Hepatocyte (in vitro differentiated cells): ENCODE measurements around the gene NRXN2. TPM values are rescaled to one million over a fixed set of nuclear protein-coding genes. Genes with fewer than 3 reads are reported as not detected.

Experiments
- DNase-seq: peaks from one replicate; pipeline ENCODE4 v3.0.0-alpha.2; 2016; ENCODE audit warnings: low spot score
- H2AFZ ChIP-seq: fragments of 200-600 bp; sonication (generic); 2 replicates; pipeline ENCODE4 v1.6.0; 2016; ENCODE audit warnings: antibody characterized with exemption, mild to moderate bottlenecking
- H3K27ac ChIP-seq: fragments of 200-600 bp; sonication (generic); 2 replicates; pipeline ENCODE4 v1.5.1; 2016; ENCODE audit warnings: mild to moderate bottlenecking
- H3K27me3 ChIP-seq: fragments of 200-600 bp; sonication (generic); 2 replicates; pipeline ENCODE4 v1.6.1; 2016
- H3K36me3 ChIP-seq: fragments of 200-600 bp; sonication (generic); replicated peaks from 2 replicates; pipeline ENCODE4 v1.5.1; 2016; ENCODE audit warnings: low read depth; ENCODE audit not compliant: insufficient read depth
- H3K4me1 ChIP-seq: fragments of 200-600 bp; sonication (generic); 2 replicates; pipeline ENCODE4 v1.5.1; 2016; ENCODE audit warnings: mild to moderate bottlenecking, moderate library complexity; ENCODE audit not compliant: insufficient read depth
- H3K4me2 ChIP-seq: fragments of 200-600 bp; sonication (generic); 2 replicates; pipeline ENCODE4 v1.6.0; 2016
- H3K4me3 ChIP-seq: fragments of 200-600 bp; sonication (generic); 2 replicates; pipeline ENCODE4 v1.5.1; 2016; ENCODE audit warnings: mild to moderate bottlenecking
- H3K79me2 ChIP-seq: fragments of 200-600 bp; sonication (generic); 2 replicates; pipeline ENCODE4 v1.6.0; 2017; ENCODE audit warnings: mild to moderate bottlenecking
- H3K9me2 ChIP-seq: fragments of 200-600 bp; sonication (generic); replicated peaks from 2 replicates; pipeline ENCODE4 v1.6.0; 2017; ENCODE audit warnings: mild to moderate bottlenecking; ENCODE audit not compliant: insufficient read depth
- H3K9me3 ChIP-seq: fragments of 200-600 bp; sonication (generic); 2 replicates; pipeline ENCODE4 v1.5.1; 2016; ENCODE audit warnings: low read depth, mild to moderate bottlenecking
- H4K20me1 ChIP-seq: fragments of 200-600 bp; sonication (generic); 2 replicates; pipeline ENCODE4 v1.6.0; 2016; ENCODE audit warnings: mild to moderate bottlenecking; ENCODE audit not compliant: insufficient read depth, poor library complexity, severe bottlenecking
- CTCF ChIP-seq: fragments of 200-600 bp; sonication (generic); IDR thresholded peaks from 2 replicates; pipeline ENCODE4 v1.5.1; 2016; ENCODE audit warnings: antibody characterized with exemption, mild to moderate bottlenecking; ENCODE audit not compliant: poor library complexity
- EZH2 ChIP-seq: fragments of 200-600 bp; sonication (generic); IDR thresholded peaks from 2 replicates; pipeline ENCODE4 v1.6.1; 2016; ENCODE audit warnings: antibody characterized with exemption, mild to moderate bottlenecking, borderline replicate concordance
- EZH2phosphoT487 ChIP-seq: fragments of 200-600 bp; sonication (generic); IDR thresholded peaks from one replicate; pipeline ENCODE4 v1.6.1; 2018; ENCODE audit warnings: antibody characterized with exemption, mild to moderate bottlenecking, low read depth, moderate library complexity; ENCODE audit not compliant: unreplicated experiment, severe bottlenecking
- WGBS: methylation state at CpG from one replicate; pipeline ENCODE4 v1.1.6; 2016; ENCODE audit warnings: low lambda C conversion rate; ENCODE audit errors: missing lambda C conversion rate; 5-methylcytosine and 5-hydroxymethylcytosine counted together
- polyA plus RNA-seq: library from polyadenylated mRNA; unstranded; fragments of >200 nt; fragmentation: Nextera tagmentation; extraction: Ambion mirVana; gene quantifications from 2 replicates; pipeline ENCODE4 v1.2.1, GENCODE V29; 2016
- total RNA-seq: library from RNA; depleted of rRNA; stranded (reverse); fragments of >200 nt; gene quantifications from 2 replicates; pipeline ENCODE4 v1.2.3, GENCODE V29; 2014

NRXN2 gene
- total and polyA plus RNA-seq, 2 experiments from 2014 or later = 0.83 to 1.7 TPM

- Histone ChIP-seq H3K36me3 (no peaks in the 10 kb centered on the region), H3K9me3 (no peaks in the 10 kb centered on the region), H3K9me2 (no peaks in the 10 kb centered on the region), H3K4me1 (no peaks in the 10 kb centered on the region), H4K20me1 (no peaks in the 10 kb centered on the region), H3K27ac (no peak overlapping the region), H3K4me2 (no peak overlapping the region), H3K79me2 (no peaks in the 10 kb centered on the region), H3K4me3 (no peak overlapping the region), H2AFZ (no peak overlapping the region), H3K27me3 (peaks cover 84% of the 10 kb centered on the region)
- no peak for DNase-seq
- 86% methylated on average over 4 of the region's 4 CpGs for WGBS
- no peak for TF ChIP-seq EZH2
- no peak for TF ChIP-seq CTCF
- no peak for TF ChIP-seq EZH2phosphoT487
These were observed 4.2 kb downstream of the NRXN2 start for GRCh38 chr11:64718780-64719124.

DNA sequence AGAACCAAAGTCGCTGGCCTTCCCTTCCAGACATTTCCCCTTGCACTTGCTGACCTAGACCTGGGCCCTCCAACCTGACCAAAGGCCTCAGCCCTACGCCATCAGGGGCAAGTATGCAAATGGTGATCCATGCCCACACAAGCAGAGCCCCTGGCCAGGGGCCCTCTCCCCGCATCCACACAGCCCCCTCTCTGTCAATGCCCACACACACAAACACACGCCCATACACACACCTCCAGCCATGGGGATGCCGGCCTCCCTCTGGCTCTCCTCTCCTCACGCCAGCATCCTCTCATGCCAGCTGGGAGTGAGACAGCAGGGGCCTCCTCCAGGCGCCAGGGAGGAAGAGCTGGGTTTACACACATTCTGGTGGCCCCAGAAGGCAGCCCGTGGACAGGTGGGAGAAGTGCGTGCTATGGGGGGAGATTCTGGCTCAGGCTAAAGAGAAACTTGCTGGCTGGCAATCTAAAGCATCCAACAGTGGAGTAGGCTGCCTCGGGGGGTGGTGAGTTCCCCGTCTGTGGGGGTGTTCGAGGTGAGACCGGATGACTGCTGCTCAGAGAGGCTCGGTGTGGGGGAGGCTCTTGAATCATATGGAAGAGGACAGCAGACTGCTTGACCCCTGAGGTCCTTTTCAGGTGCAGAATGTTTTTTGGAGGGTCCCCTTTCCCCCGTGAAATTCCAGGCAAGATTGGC, 4.8 kb downstream of the NRXN2 start:
- no peak for DNase-seq
- no peaks in the 10 kb centered on the region for H3K4me1 ChIP-seq
- H3K9me3 ChIP-seq = no peaks in the 10 kb centered on the region
- 84% methylated on average over 15 of the region's 15 CpGs for WGBS
- no peak overlapping the region for H3K4me3 ChIP-seq
- peaks cover 86% of the 10 kb centered on the region for H3K27me3 ChIP-seq
- H3K27ac ChIP-seq = no peak overlapping the region
- TF ChIP-seq EZH2 = no peak
- TF ChIP-seq CTCF = no peak
- no peak for TF ChIP-seq EZH2phosphoT487
- H4K20me1 ChIP-seq = no peaks in the 10 kb centered on the region
- H3K9me2 ChIP-seq = no peaks in the 10 kb centered on the region
- no peaks in the 10 kb centered on the region for H3K79me2 ChIP-seq
- H2AFZ ChIP-seq = no peak overlapping the region
- no peaks in the 10 kb centered on the region for H3K36me3 ChIP-seq
- no peak overlapping the region for H3K4me2 ChIP-seq

DNA sequence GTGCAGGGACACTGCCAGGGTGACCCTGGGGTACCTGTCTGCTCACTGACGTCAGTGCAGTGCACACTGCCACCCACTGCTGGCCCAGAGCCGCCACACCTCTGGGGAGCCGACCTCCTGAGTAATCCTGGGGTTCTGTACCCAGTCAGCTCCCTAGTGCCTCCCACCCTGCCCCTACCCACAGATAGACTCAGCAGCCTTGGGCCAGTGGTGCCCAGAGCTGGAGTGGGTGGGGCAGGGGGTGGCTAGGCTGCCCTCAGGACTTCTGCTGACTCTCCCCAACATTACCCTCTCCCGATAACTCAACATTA, 5.8 kb downstream of the NRXN2 start:
- 83% methylated on average over 4 of the region's 4 CpGs for WGBS
- Histone ChIP-seq H3K9me2 (no peaks in the 10 kb centered on the region), H4K20me1 (no peaks in the 10 kb centered on the region), H2AFZ (no peak overlapping the region), H3K27me3 (peaks cover 89% of the 10 kb centered on the region), H3K4me3 (no peak overlapping the region), H3K4me2 (no peak overlapping the region), H3K36me3 (no peaks in the 10 kb centered on the region), H3K9me3 (no peaks in the 10 kb centered on the region), H3K79me2 (no peaks in the 10 kb centered on the region), H3K4me1 (no peaks in the 10 kb centered on the region), H3K27ac (no peak overlapping the region)
- DNase-seq = no peak
- TF ChIP-seq EZH2phosphoT487 = no peak
- TF ChIP-seq CTCF = no peak
- no peak for TF ChIP-seq EZH2
